NCI-H1417 treated with DMSO at 0.1 percent for 48 hours (cell line): Measurements from ENCODE around the gene SCAMP2.
"Not testable (repeated sequence)": the region's sequence is repeated elsewhere in the genome, so short reads cannot be mapped to it uniquely, and the experiment has no call there.

Experiments used
- DNase-seq: peaks from one replicate; lab custom pipeline; 2025; lab: John Stamatoyannopoulos, UW

Gene SCAMP2

GRCh38 chr15:74889883-74890664 lies 16.9 kb upstream of the SCAMP2 start, which contains the start of gene MPI:
Gene MPI, plus strand, starts transcription at chr15:74890042. Its CDS starts 32 bp downstream, at chr15:74890074.
- peak; percentile 39 for DNase-seq

DNA sequence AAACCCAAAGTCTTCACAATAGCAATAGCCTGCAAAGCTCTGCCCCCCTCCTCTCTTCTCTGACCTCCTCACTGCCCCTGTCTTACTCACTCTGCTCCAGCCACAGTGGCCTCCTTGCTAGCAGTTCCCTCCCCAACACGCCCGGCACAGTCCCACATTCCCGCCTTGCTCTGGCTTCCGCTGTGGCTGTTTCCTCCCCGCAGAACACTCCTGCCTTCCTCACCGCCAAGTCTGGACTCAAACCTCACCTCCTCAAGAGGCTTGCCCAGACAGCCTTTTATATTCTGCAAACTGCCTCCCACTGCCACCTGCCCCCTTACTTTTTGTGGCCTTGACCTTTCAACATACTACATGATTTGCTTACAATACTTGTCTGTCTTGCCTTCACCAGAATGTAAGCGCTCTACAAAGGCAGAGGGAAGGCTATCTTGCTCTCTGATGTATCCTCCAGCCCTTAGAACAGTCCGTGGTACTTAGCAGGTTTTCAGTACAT lies 16.3 kb upstream of the SCAMP2 start:
- no peak for DNase-seq

DNA sequence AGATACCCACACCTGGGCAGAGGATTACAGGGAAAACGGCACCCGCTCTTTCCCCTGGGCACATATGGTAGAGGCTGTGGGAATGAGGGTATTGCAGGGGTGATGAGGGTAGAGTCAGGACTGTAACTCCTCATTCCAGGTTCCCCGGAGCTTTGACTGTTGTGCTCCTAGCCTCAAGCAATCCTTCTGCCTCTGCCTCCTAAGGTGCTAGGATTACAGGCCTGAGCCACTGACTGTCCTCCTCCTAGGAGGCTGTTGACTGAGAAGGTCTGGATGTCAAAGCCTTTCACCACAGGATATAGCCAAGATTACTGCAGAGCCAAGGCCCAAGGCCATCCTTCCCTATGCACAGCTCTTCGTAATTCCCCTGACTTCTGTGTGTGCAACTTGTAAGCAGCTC lies 15.6 kb upstream of the SCAMP2 start:
- DNase-seq: no peak

DNA sequence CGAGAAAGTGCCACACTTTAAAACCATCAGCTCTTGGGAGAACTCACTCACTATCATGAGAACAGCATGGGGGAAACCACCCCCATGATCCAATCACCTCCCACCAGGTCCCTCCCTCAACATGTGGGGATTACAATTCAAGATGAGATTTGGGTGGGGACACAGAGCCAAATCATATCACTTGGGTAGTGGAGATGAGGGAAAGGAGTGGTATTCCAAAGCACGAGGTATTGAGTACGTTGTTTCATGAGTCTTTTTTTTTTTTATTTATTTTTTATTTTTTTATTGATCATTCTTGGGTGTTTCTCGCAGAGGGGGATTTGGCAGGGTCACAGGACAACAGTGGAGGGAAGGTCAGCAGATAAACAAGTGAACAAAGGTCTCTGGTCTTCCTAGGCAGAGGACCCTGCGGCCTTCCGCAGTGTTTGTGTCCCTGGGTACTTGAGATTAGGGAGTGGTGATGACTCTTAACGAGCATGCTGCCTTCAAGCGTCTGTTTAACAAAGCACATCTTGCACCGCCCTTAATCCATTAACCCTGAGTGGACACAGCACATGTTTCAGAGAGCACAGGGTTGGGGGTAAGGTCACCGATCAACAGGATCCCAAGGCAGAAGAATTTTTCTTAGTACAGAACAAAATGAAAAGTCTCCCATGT lies 14.5 kb upstream of the SCAMP2 start:
- DNase-seq: not testable (repeated sequence)

- DNase-seq: no peak
Observed at GRCh38 chr15:74885461-74885860, 12.3 kb upstream of the SCAMP2 start.

DNA sequence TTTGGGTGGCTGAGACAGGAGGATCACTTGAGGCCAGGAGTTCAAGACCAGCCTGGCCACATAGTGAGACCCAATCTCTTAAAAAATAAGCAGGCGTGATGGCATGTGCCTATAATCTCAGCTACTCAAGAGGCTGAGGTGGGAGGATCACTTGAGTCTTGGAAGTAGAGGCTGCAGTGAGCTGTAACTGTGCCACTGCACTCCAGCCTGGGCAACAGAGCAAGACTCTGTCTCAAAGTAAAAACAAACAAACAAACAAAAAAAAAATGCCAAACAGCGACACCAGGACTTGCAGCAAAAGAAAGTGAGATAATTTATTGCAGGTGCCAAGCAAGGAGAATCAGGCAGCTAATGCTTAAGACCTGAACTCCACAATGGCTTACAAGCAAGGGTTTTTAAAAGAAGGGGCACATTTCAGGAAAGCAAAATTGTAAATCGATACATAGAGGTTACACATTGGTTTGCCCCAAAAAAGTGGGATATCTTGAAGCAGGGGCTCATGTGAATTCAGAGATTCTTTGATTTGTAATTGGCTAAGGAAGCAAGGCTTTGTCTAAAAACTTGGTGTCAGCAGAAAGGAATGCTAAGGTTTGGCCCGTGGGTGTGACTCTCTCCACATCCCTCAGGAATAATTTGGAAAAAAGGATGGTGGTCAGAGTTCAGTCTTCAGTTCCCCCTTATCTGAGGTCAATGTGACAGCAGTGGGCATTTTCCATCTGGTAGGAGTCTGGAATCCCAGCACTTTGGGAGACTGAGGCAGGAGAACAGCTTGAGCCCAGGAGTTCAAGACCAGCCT lies 11.5 kb upstream of the SCAMP2 start:
- no peak for DNase-seq

GRCh38 chr15:74882528-74882927 lies 9.4 kb upstream of the SCAMP2 start:
- DNase-seq: no peak

DNA sequence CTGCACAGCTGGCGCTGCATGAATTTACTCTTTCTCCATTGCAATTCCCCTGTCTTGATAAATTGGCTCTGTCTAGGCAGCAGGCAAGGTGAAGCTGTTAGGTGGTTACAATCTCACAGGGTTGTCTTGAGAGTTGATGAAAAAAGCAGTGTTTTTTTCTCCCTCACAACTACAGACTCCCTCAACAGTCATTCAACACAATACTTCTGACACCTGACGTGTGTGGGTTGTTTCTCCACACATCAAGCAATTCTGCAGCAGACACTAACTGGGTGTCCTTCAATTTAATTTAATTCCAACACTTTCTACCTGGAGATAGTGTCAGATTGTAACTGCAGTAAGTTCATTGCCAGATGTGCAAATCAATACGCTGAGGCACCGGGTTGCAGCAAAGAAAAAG lies 5.1 kb upstream of the SCAMP2 start:
- DNase-seq: no peak

GRCh38 chr15:74873756-74874424 lies 725 bp upstream of the SCAMP2 start:
- no peak for DNase-seq

GRCh38 chr15:74872702-74873035 lies 496 bp downstream of the SCAMP2 start:
- no peak for DNase-seq

GRCh38 chr15:74870436-74871215 lies 2.5 kb downstream of the SCAMP2 start:
- no peak for DNase-seq

DNA sequence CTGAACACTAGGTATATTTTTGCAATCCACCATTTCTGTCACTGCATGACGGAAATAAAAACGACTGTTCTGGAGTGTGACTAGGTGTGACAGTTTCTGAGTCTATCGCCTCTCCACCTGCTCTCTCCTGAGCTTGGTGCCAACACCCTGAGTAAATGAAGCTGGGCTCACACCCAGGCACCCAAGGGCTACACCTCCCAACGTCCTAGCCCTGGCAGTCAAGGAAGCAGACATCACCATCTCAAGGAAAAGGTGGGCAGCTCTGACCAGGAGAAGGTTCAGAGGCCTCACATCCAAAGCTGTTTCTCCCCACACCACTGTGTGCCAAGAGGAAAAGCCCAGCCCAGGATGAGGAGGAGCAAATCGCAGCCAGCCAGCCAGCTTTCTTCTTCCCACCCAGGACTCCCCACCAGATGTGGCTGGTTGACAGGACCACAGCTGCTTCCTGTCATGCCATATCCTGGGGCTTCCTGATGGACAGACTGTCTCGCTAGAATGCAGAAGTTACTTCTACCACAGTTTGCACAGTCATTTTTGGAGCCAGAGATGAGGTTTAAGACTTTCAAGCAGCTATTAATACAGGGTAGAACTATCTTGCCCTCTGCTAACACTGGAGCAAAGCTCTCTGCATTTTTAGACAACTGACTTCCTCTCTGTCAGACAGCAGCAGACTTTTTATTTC lies 3.3 kb downstream of the SCAMP2 start:
- no peak for DNase-seq

DNA sequence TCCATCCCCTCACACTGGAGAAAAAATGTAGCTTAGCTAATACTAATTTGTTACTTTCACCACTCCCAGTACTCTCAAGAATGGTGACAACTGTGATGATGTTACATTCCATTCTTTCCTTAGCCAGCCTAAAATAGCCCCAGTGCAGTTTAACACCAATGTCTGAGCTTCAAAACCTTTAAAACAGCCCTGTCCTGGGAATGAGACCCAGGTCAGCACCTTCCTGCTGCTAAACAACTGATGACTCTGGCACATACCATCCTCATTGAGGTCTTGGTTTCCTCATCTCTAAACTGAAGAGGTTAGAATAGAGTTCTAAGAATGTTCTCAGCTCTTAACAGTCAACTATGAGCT lies 3.8 kb downstream of the SCAMP2 start:
- no peak for DNase-seq

- DNase-seq: no peak
Observed at GRCh38 chr15:74868059-74868458, 5.1 kb downstream of the SCAMP2 start.

DNA sequence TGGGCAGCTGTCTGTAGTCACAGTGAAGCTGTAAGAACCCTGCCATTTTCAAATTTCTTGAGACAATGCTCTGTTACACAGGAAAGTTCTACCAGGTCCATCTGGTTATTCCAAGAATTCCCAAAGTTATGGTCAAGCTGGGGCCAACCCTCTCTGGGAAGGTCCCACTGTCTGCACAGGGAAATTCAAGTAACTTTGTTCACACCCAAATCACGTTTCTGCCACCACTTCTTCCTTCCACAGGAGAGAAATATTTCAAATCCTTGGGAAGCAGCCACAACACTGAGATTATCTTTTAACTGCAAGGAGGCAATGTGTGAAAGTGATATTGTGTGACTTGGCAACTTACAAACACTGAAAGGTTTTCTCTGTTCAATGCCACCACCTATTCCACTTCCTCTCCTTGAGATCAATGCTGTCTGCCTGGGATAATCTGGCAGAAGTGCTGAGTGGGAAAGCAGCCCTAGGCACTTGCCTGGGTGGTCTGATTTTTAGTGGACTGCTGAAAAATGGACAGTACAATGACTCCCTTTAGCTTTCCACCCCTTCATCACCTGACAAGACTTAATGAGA lies 5.6 kb downstream of the SCAMP2 start:
- no peak for DNase-seq

DNA sequence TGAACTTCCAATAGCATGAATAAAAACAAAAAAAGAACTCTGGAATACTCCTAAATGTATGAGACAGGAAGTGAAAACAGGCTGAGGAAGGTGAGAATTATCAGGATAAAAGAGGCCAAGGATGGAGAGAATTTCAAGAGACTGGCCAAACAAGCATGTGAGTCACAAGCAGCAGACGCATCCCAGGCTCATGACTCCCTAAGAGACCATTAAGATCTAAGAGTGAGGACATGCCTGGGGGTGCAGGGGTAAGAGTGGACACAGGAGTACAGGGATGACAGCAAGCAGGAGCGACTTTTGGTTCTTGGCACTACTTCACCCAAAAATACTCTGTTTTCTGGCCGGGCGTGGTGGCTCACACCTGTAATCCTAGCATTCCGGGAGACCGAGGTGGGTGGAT lies 7.1 kb downstream of the SCAMP2 start:
- no peak for DNase-seq

- DNase-seq: no peak
Observed at GRCh38 chr15:74865316-74865715, 7.8 kb downstream of the SCAMP2 start.

DNA sequence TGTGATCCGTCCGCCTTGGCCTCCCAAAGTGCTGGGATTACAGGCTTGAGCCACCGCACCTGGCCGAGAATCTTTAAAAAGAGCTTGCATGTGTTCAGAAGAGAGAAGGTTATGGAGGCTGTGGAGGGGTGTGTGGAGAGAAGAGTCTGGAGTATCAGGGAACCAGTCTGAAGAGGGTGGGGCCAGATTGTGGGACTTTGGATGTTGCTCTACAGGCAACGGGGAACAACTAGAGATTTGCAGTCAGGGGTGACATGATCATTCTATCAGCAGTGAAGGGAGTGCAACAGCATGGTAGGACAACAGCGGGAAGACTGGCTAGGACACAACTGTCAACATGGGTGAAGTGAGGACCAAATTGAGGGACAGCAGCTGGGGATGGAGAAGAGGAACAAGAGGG lies 8.9 kb downstream of the SCAMP2 start:
- DNase-seq: no peak

- no peak for DNase-seq
Observed at GRCh38 chr15:74863239-74864056, 9.7 kb downstream of the SCAMP2 start.

DNA sequence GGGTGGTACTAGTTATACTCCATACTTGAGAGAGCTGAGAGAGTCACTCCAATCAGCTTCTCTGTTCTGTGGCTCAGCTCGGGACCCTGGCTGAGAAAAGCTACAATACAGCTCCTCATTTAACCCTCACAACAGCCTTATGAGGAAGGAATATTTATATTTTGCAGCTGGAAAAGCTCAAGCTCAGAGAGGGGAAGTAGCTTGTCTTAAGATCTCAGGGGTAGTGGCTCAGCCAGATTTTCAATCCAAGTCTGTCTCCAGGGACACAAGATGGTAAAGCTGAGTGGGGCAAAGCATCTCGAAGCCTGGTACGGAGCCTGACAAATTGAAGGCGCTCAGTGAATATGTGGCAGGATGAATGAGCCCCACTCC lies 14.8 kb downstream of the SCAMP2 start:
- DNase-seq: no peak
